Mammary epithelial cell (primary cell): ENCODE measurements around the gene EWSR1.

Experiments used
- CTCF ChIP-seq, 2 donors: IDR thresholded peaks in 1 of 2; conservative IDR thresholded peaks in 1 of 2; 2 replicates each; pipeline ENCODE4 v1.5.1; 2011 to 2012; ENCODE audit warnings: inconsistent platforms in 2 of 2, low read length in 2 of 2, mild to moderate bottlenecking in 2 of 2, control low read depth in 1 of 2, low read depth in 1 of 2; ENCODE audit not compliant: insufficient read depth in 1 of 2; ENCODE audit errors: extremely low read depth in 1 of 2
- EZH2 ChIP-seq: IDR thresholded peaks from 2 replicates; pipeline ENCODE4 v1.6.1; 2012; ENCODE audit warnings: low read length, inconsistent platforms, borderline replicate concordance

DNA sequence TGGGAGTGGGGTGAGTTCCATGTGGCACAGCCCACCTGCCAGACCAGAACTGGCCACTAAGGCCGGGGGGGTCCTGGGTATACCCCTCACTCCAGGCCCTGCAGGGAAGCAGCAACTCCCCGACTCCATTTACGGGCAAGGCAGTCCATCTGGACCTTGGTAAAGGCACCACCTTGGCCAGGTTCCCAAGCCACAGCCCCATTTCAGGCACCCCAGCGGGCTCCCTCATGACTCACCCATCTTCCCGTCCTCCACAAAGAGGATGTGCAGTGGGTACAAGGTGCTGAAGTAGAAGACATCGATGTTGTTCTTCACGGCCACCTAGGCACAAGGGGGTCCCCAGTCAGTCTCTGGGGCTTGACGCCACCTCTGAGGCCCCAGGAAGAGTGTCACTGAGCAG lies 63.1 kb downstream of the EWSR1 start:
- TF ChIP-seq CTCF (conservative IDR thresholded peaks at IDR 0.05 in 1 of 2, IDR thresholded peaks at IDR 0.05 in 1 of 2; ENCODE audit: extremely low read depth in 1 of 2, insufficient read depth in 1 of 2, low read depth in 1 of 2, low read length in 2 of 2) = no peak
- no peak for TF ChIP-seq EZH2
